Measurements from ENCODE around the gene PNKP.

DNA sequence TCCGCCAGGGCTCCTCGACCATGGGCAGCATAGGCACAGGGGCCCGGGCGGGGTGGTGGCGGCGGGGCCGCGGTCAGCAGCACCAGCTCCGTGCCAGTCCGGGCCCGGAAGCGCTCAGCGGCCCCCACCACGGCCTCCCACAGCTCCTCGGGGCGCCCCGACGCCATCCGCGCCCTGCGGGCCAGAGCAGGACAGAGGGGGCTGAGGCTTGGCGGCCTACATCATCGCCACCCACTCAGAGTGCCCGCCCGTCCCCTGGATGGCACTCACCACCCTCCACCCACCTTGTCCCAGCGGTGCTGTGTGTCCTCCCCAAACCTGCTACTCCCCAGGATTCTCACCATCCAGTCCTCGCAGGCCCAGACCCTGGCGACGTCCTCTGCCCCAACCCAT lies 5.7 kb upstream of the PNKP start:
- TF ChIP-seq, protein P1, sequence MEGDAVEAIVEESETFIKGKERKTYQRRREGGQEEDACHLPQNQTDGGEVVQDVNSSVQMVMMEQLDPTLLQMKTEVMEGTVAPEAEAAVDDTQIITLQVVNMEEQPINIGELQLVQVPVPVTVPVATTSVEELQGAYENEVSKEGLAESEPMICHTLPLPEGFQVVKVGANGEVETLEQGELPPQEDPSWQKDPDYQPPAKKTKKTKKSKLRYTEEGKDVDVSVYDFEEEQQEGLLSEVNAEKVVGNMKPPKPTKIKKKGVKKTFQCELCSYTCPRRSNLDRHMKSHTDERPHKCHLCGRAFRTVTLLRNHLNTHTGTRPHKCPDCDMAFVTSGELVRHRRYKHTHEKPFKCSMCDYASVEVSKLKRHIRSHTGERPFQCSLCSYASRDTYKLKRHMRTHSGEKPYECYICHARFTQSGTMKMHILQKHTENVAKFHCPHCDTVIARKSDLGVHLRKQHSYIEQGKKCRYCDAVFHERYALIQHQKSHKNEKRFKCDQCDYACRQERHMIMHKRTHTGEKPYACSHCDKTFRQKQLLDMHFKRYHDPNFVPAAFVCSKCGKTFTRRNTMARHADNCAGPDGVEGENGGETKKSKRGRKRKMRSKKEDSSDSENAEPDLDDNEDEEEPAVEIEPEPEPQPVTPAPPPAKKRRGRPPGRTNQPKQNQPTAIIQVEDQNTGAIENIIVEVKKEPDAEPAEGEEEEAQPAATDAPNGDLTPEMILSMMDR (IDR thresholded peaks at IDR 0.05; ENCODE audit: insufficient read depth, low read length, poor library complexity, severe bottlenecking), result no peak
- no peak for TF ChIP-seq EZH2phosphoT487 (conservative IDR thresholded peaks at IDR 0.05; ENCODE audit: low read length)
